Transverse colon (tissue), 4 donors: Measurements from ENCODE around the gene COL6A5. TPM values are rescaled to one million over a fixed set of nuclear protein-coding genes. Genes with fewer than 3 reads are reported as not detected.

ENCODE experiments used
- DNase-seq: peaks from one replicate; pipeline ENCODE4 v3.0.0-alpha.2; 2019
- H3K27ac ChIP-seq, 4 donors: fragments of 200-600 bp; sonication (generic); 2 replicates each; pipeline ENCODE4 v1.5.1; 2016 to 2018; ENCODE audit warnings: inconsistent platforms in 4 of 4
- H3K27me3 ChIP-seq: fragments of 200-600 bp; sonication (generic); 2 replicates; pipeline ENCODE4 v1.5.1; 2017; ENCODE audit warnings: inconsistent platforms
- H3K36me3 ChIP-seq, 4 donors: fragments of 200-600 bp; sonication (generic); 2 replicates each; pipeline ENCODE4 v1.5.1; 2017 to 2019; ENCODE audit warnings: inconsistent platforms in 4 of 4
- H3K4me1 ChIP-seq, 4 donors: fragments of 200-600 bp; sonication (generic); 2 replicates each; pipeline ENCODE4 v1.5.1; 2017 to 2020; ENCODE audit warnings: inconsistent platforms in 4 of 4
- H3K4me3 ChIP-seq, 4 donors: fragments of 200-600 bp; sonication (generic); 1 replicate in 1 of 4; 2 replicates in 3 of 4; pipeline versions ENCODE4 v1.5.1 to v1.6.1; 2017 to 2019; ENCODE audit warnings: inconsistent platforms in 4 of 4
- H3K9me3 ChIP-seq, 2 donors: fragments of 200-600 bp; sonication (generic); 2 replicates each; pipeline ENCODE4 v1.5.1; 2017 to 2019; ENCODE audit warnings: inconsistent platforms in 2 of 2
- CTCF ChIP-seq, 5 experiments: fragments of 200-600 bp in 3 of 5; fragments of 450-650 bp in 2 of 5; sonication (generic) in 3 of 5; IDR thresholded peaks; 1 replicate in 2 of 5; 2 replicates in 3 of 5; pipeline ENCODE4 v1.5.1; 2016 to 2017; ENCODE audit warnings: antibody characterized with exemption in 5 of 5, inconsistent platforms in 3 of 5, mild to moderate bottlenecking in 2 of 5, moderate library complexity in 1 of 5
- EP300 ChIP-seq: sonication (generic); formaldehyde crosslinking; IDR thresholded peaks from one replicate; pipeline ENCODE4 v1.6.1; 2017; ENCODE audit warnings: antibody characterized with exemption, low read depth
- POLR2A ChIP-seq: fragments of 450-650 bp; IDR thresholded peaks from one replicate; pipeline ENCODE4 v1.6.1; 2016; ENCODE audit warnings: antibody characterized with exemption, mild to moderate bottlenecking, moderate library complexity
- POLR2AphosphoS5 ChIP-seq, 3 donors: sonication (generic); formaldehyde crosslinking; IDR thresholded peaks; one replicate each; pipeline ENCODE4 v1.6.1; 2016; ENCODE audit warnings: antibody characterized with exemption in 3 of 3
- whole genome bisulfite sequencing, 2 donors: methylation state at CpG; one replicate each; pipeline ENCODE4 v1.1.5; 2018; ENCODE audit warnings: low coverage in 1 of 2; 5-methylcytosine and 5-hydroxymethylcytosine counted together
- in situ Hi-C, 4 donors: fragments of 200-750 bp; cut with MboI; loops; one replicate each; pipeline versions ENCODE4 v1.15.0 to v1.15.1; 2017; ENCODE audit warnings: low sequenced_read_pairs in 3 of 4, low pct_ligation_motif_present in 1 of 4, low pct_unique_long_range_greater_than_20kb in 1 of 4
- intact Hi-C: fragments of 100-400 bp; cut with DNase I; formaldehyde crosslinking; loops from one replicate; pipeline ENCODE4 v1.15.1; 2023; ENCODE audit warnings: low total_unique reads
- total RNA-seq, 4 donors: library from RNA; depleted of rRNA; stranded (reverse); fragments of >200 nt; gene quantifications; one replicate each; pipeline ENCODE4 v1.1.0, GENCODE V29; 2016

COL6A5 gene
- total RNA-seq, 4 donors from 2014 or later, result not detected

- H3K9me3 ChIP-seq, result no peaks in the 10 kb centered on the region
- intact Hi-C loops, result no loop called here
- no peak for DNase-seq
- in situ Hi-C loops, result no loop called here
- WGBS, 2 donors, result 59 to 78% methylated on average over 3 of the region's 3 CpGs
- H3K36me3 ChIP-seq, result no peaks in the 10 kb centered on the region
- H3K4me3 ChIP-seq, result no peak overlapping the region
- H3K4me1 ChIP-seq, result no peaks in the 10 kb centered on the region
- H3K27me3 ChIP-seq, result no peaks in the 10 kb centered on the region
- no peak for TF ChIP-seq EP300
- no peak overlapping the region for H3K27ac ChIP-seq
These were observed 28.6 kb downstream of the COL6A5 start for GRCh38 chr3:130374033-130374432.

GRCh38 chr3:130374908-130375307 is 29.4 kb downstream of the COL6A5 start:
- Histone ChIP-seq H3K4me1 (no peaks in the 10 kb centered on the region), H3K27me3 (no peaks in the 10 kb centered on the region), H3K36me3 (no peaks in the 10 kb centered on the region), H3K4me3 (no peak overlapping the region), H3K27ac (no peak overlapping the region), H3K9me3 (no peaks in the 10 kb centered on the region)
- in situ Hi-C loops (no loop called here), intact Hi-C loops (no loop called here)
- DNase-seq, result no peak
- TF ChIP-seq CTCF (IDR thresholded peaks at IDR 0.05) (no peak), EP300 (no peak), POLR2A (no peak), POLR2AphosphoS5 (IDR thresholded peaks at IDR 0.05) (no peak)
- WGBS, 2 donors, result 79% methylated on average over 1 of the region's 1 CpG; no CpG with 5 or more reads in 1 of the 2 donors

- intact Hi-C loops (no loop called here), in situ Hi-C loops (no loop called here)
- DNase-seq, result no peak
- no peaks in the 10 kb centered on the region for H3K36me3 ChIP-seq
- no peaks in the 10 kb centered on the region for H3K27me3 ChIP-seq
- no peaks in the 10 kb centered on the region for H3K4me1 ChIP-seq
- no peak for TF ChIP-seq EP300
- no peak for TF ChIP-seq POLR2A
- TF ChIP-seq POLR2AphosphoS5 (IDR thresholded peaks at IDR 0.05), result no peak
- no peak for TF ChIP-seq CTCF (IDR thresholded peaks at IDR 0.05)
- no peak overlapping the region for H3K4me3 ChIP-seq
- H3K27ac ChIP-seq, result no peak overlapping the region
- no peaks in the 10 kb centered on the region for H3K9me3 ChIP-seq
- 47 to 63% methylated on average over 1 of the region's 1 CpG for whole genome bisulfite sequencing, 2 donors
These were observed 32.6 kb downstream of the COL6A5 start for GRCh38 chr3:130377960-130378676.

- Histone ChIP-seq H3K36me3 (no peaks in the 10 kb centered on the region), H3K9me3 (no peaks in the 10 kb centered on the region), H3K4me3 (no peak overlapping the region), H3K27me3 (no peaks in the 10 kb centered on the region), H3K27ac (no peak overlapping the region), H3K4me1 (no peaks in the 10 kb centered on the region)
- in situ Hi-C loops (no loop called here), intact Hi-C loops (no loop called here)
- 86 to 89% methylated on average over 4 to 7 of the region's 7 CpGs for WGBS, 2 donors
- TF ChIP-seq EP300 (no peak), POLR2AphosphoS5 (IDR thresholded peaks at IDR 0.05) (no peak), CTCF (IDR thresholded peaks at IDR 0.05) (no peak), POLR2A (no peak)
- DNase-seq, result no peak
These were observed 33.3 kb downstream of the COL6A5 start for GRCh38 chr3:130378677-130379191.
